Cardiac muscle cell (in vitro differentiated cells and primary cell): ENCODE results near the gene MACROD2. TPM values are rescaled to one million over a fixed set of nuclear protein-coding genes. Genes with fewer than 3 reads are reported as not detected.

Experiments
- DNase-seq, 2 donors: peaks; one replicate each; pipeline versions ENCODE4 v3.0.0 to v3.0.0-alpha.2; 2010 to 2017; ENCODE audit warnings: low read depth in 1 of 2, low spot score in 1 of 2
- H3K27ac ChIP-seq: fragments of 200-600 bp; sonication (generic); 2 replicates; pipeline ENCODE4 v1.5.1; 2016
- H3K27me3 ChIP-seq: fragments of 200-600 bp; sonication (generic); 2 replicates; pipeline ENCODE4 v1.6.0; 2016; ENCODE audit warnings: control low read depth
- H3K36me3 ChIP-seq: fragments of 200-600 bp; sonication (generic); 2 replicates; pipeline ENCODE4 v1.5.1; 2016; ENCODE audit warnings: control low read depth
- H3K4me1 ChIP-seq: fragments of 200-600 bp; sonication (generic); 2 replicates; pipeline ENCODE4 v1.8.1; 2017; ENCODE audit warnings: low read depth, mild to moderate bottlenecking, mixed run types
- H3K4me3 ChIP-seq: fragments of 200-600 bp; sonication (generic); 2 replicates; pipeline ENCODE4 v1.5.1; 2016; ENCODE audit warnings: mild to moderate bottlenecking
- H3K9me3 ChIP-seq: fragments of 200-600 bp; sonication (generic); 2 replicates; pipeline ENCODE4 v1.5.1; 2017; ENCODE audit warnings: low read depth, mild to moderate bottlenecking, control low read depth
- CTCF ChIP-seq: IDR thresholded peaks from 2 replicates; pipeline ENCODE4 v1.5.1; 2012; ENCODE audit warnings: low read depth, mild to moderate bottlenecking, low read length
- polyA plus RNA-seq: library from polyadenylated mRNA; unstranded; fragments of >200 nt; fragmentation: Nextera tagmentation; extraction: Ambion mirVana; gene quantifications from 2 replicates; pipeline ENCODE4 v1.2.1, GENCODE V29; 2016
- total RNA-seq: library from RNA; depleted of rRNA; stranded (reverse); fragments of >200 nt; gene quantifications from 2 replicates; pipeline ENCODE4 v1.2.3, GENCODE V29; 2016

Gene MACROD2
- total and polyA plus RNA-seq, 2 experiments from 2014 or later, result 9.3 to 14.4 TPM

DNA sequence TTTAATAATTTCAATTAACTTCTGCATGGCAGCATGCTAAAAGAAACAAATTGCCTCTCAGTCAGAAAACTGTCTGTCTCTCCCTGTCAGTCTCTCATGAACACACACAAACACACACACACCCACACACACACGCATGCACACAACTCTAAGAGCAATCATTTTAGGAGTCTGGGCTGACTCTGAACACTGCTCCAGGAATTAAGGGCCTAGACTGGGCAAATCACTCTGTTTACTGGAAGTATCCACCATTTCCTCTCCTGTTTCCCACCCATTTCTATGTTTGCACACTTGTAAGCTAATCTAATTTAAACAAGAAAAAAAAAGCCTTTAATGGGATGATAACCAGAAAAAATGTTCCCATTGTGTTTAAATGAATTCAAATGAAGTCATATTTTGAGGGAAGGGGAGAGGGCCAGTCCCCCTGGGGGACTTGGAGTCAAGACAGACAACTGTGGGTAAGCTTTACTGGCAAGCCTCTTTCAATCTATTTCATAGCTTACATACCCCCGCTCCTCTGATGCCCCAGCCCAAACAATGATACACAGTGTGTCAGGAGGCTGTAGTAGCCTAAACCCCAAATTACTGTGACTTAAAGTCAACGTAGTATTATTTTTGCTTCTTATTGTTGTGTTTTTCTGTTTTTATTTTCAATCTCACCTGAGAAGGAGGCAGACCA, 789.9 kb downstream of the MACROD2 start:
- Histone ChIP-seq H3K9me3 (no peaks in the 10 kb centered on the region), H3K36me3 (no peaks in the 10 kb centered on the region), H3K27me3 (no peaks in the 10 kb centered on the region), H3K27ac (no peak overlapping the region), H3K4me3 (no peak overlapping the region), H3K4me1 (no peaks in the 10 kb centered on the region)
- no peak for TF ChIP-seq CTCF
- DNase-seq, result no peak

- TF ChIP-seq CTCF, result no peak
- no peaks in the 10 kb centered on the region for H3K4me1 ChIP-seq
- no peaks in the 10 kb centered on the region for H3K9me3 ChIP-seq
- H3K27me3 ChIP-seq, result no peaks in the 10 kb centered on the region
- H3K36me3 ChIP-seq, result no peaks in the 10 kb centered on the region
- no peak overlapping the region for H3K4me3 ChIP-seq
- no peak for DNase-seq
- no peak overlapping the region for H3K27ac ChIP-seq
Measured at GRCh38 chr20:14790190-14790589, 794.9 kb downstream of the MACROD2 start.

GRCh38 chr20:14790771-14791620, 795.7 kb downstream of the MACROD2 start:
- Histone ChIP-seq H3K27me3 (no peaks in the 10 kb centered on the region), H3K36me3 (no peaks in the 10 kb centered on the region), H3K9me3 (no peaks in the 10 kb centered on the region), H3K4me1 (no peaks in the 10 kb centered on the region), H3K27ac (no peak overlapping the region), H3K4me3 (no peak overlapping the region)
- DNase-seq, result no peak
- no peak for TF ChIP-seq CTCF

GRCh38 chr20:14792915-14793314, 797.6 kb downstream of the MACROD2 start:
- Histone ChIP-seq H3K4me1 (no peaks in the 10 kb centered on the region), H3K27ac (no peak overlapping the region), H3K4me3 (no peak overlapping the region), H3K9me3 (no peaks in the 10 kb centered on the region), H3K36me3 (no peaks in the 10 kb centered on the region), H3K27me3 (no peaks in the 10 kb centered on the region)
- TF ChIP-seq CTCF, result no peak
- DNase-seq, result no peak

GRCh38 chr20:14799545-14800216, 804.4 kb downstream of the MACROD2 start:
- H3K27ac ChIP-seq, result no peak overlapping the region

More at GRCh38 chr20:14799545-14800216, 804.4 kb downstream of the MACROD2 start:
- Histone ChIP-seq H3K4me1 (peaks cover 6% of the 10 kb centered on the region), H3K9me3 (no peaks in the 10 kb centered on the region), H3K27me3 (no peaks in the 10 kb centered on the region), H3K4me3 (no peak overlapping the region), H3K36me3 (no peaks in the 10 kb centered on the region)
- DNase-seq, result no peak
- no peak for TF ChIP-seq CTCF
